ENCODE measurements around the gene BIK. TPM values are rescaled to one million over a fixed set of nuclear protein-coding genes. Genes with fewer than 3 reads are reported as not detected.

Gene BIK
- total and polyA plus RNA-seq, 2 donors (not counting 1 experiment from before 2014, with no cell fraction given) = not detected

DNA sequence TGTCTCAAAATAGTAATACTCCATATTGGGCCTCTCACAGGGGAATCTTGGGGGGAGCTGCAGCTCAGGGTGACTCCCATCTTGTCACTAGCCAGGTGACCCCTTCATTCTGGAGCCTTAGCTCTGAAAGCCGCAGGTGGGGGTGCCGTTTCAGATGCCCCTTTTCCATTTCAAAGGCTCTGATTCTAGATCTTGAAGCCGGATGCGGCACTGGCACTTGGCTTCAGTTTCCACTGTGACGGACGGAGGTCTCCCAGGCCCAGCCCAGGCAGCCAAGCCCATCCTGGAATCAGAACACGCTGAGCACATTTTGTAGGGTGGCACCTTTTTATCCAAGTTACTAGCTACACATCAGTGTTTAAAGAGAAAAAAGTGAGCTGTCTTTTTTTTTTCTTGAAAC is 6.4 kb downstream of the BIK start:
- H3K36me3 ChIP-seq (ENCODE audit: control insufficient read depth, insufficient read depth, low read length) = no peaks in the 10 kb centered on the region
- H3K9ac ChIP-seq (ENCODE audit: insufficient read depth, low read length) = no peak overlapping the region
- no peak for DNase-seq (ENCODE audit: low read depth in 2 of 2)
- no peaks in the 10 kb centered on the region for H4K20me1 ChIP-seq (ENCODE audit: control insufficient read depth, extremely low read depth, insufficient read depth, low read length)
- no peaks in the 10 kb centered on the region for H3K79me2 ChIP-seq (ENCODE audit: control insufficient read depth, insufficient read depth, low read length)
- no peak overlapping the region for H2AFZ ChIP-seq (ENCODE audit: low read length)
- H3K4me1 ChIP-seq (ENCODE audit: control insufficient read depth, extremely low read depth, insufficient read depth, low read length) = no peaks in the 10 kb centered on the region
- no peak for TF ChIP-seq EZH2 (IDR thresholded peaks at IDR 0.05; ENCODE audit: low read length, missing control alignments)
- TF ChIP-seq, protein P1, sequence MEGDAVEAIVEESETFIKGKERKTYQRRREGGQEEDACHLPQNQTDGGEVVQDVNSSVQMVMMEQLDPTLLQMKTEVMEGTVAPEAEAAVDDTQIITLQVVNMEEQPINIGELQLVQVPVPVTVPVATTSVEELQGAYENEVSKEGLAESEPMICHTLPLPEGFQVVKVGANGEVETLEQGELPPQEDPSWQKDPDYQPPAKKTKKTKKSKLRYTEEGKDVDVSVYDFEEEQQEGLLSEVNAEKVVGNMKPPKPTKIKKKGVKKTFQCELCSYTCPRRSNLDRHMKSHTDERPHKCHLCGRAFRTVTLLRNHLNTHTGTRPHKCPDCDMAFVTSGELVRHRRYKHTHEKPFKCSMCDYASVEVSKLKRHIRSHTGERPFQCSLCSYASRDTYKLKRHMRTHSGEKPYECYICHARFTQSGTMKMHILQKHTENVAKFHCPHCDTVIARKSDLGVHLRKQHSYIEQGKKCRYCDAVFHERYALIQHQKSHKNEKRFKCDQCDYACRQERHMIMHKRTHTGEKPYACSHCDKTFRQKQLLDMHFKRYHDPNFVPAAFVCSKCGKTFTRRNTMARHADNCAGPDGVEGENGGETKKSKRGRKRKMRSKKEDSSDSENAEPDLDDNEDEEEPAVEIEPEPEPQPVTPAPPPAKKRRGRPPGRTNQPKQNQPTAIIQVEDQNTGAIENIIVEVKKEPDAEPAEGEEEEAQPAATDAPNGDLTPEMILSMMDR (conservative IDR thresholded peaks at IDR 0.05 in 1 of 2, IDR thresholded peaks at IDR 0.05 in 1 of 2; ENCODE audit: low read depth in 1 of 2, low read length in 2 of 2) = no peak
- H3K27me3 ChIP-seq (ENCODE audit: control insufficient read depth, insufficient read depth, low read length) = peaks cover 9% of the 10 kb centered on the region
- no peak overlapping the region for H3K27ac ChIP-seq (ENCODE audit: insufficient read depth, low read length)
- no peak overlapping the region for H3K4me2 ChIP-seq (ENCODE audit: extremely low read depth, insufficient read depth, low read length)
- no peak overlapping the region for H3K4me3 ChIP-seq (replicated peaks in 1 of 4; ENCODE audit: control extremely low read depth in 1 of 4, insufficient read depth in 1 of 4, low read depth in 3 of 4, low read length in 4 of 4)
- no peaks in the 10 kb centered on the region for H3K9me3 ChIP-seq (ENCODE audit: control insufficient read depth, insufficient read depth, low read depth, low read length)

DNA sequence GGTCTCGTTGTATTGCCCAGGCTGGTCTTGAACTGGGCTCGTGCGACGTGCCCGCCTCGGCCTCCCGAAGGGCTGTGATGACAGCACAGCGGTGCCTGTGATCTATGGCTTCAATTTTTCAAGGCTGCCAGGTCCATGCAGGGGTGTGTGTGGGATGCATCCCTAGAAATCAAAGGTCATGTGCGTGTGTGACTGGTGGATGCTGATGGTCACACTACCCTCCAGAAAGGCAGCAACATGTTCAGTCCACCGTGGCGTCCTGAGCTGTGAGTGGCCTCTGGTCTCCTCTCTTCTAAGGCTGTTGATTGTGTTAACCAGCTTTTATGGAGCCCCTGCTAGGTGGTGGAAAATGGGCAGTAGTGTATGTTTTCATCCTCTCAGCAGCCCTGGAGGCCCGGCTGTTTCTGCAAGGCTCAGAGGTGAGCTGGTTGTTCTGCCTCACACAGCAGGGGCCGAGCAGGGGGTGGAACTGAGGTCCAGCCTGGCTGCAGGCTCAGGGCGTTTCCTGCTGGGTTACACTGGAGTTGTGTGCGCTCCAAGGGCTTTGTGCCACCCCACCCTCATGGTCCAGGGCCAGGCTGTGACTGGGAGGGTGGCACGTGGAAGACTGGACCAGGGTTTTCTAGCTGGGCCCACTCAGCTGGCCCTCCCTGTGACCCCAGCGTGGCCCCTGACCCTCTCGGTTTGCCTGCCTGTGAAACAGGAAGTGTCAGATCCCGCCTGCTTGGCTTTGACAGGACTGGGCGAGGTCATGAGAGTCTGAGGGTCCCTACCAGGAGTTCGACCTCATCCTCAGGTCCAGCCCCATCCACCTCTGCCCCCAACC is 7.7 kb downstream of the BIK start:
- H3K79me2 ChIP-seq (ENCODE audit: control insufficient read depth, insufficient read depth, low read length) = no peaks in the 10 kb centered on the region
- no peak overlapping the region for H2AFZ ChIP-seq (ENCODE audit: low read length)
- DNase-seq (ENCODE audit: low read depth in 2 of 2) = no peak
- no peak overlapping the region for H3K4me2 ChIP-seq (ENCODE audit: extremely low read depth, insufficient read depth, low read length)
- no peak overlapping the region for H3K9ac ChIP-seq (ENCODE audit: insufficient read depth, low read length)
- H3K4me3 ChIP-seq (replicated peaks in 1 of 4; ENCODE audit: control extremely low read depth in 1 of 4, insufficient read depth in 1 of 4, low read depth in 3 of 4, low read length in 4 of 4) = no peak overlapping the region
- no peaks in the 10 kb centered on the region for H3K4me1 ChIP-seq (ENCODE audit: control insufficient read depth, extremely low read depth, insufficient read depth, low read length)
- no peaks in the 10 kb centered on the region for H4K20me1 ChIP-seq (ENCODE audit: control insufficient read depth, extremely low read depth, insufficient read depth, low read length)
- TF ChIP-seq, protein P1 (conservative IDR thresholded peaks at IDR 0.05 in 1 of 2, IDR thresholded peaks at IDR 0.05 in 1 of 2; ENCODE audit: low read depth in 1 of 2, low read length in 2 of 2) = no peak
- no peak for TF ChIP-seq EZH2 (IDR thresholded peaks at IDR 0.05; ENCODE audit: low read length, missing control alignments)
- H3K27me3 ChIP-seq (ENCODE audit: control insufficient read depth, insufficient read depth, low read length) = peaks cover 6% of the 10 kb centered on the region
- no peaks in the 10 kb centered on the region for H3K36me3 ChIP-seq (ENCODE audit: control insufficient read depth, insufficient read depth, low read length)
- no peak overlapping the region for H3K27ac ChIP-seq (ENCODE audit: insufficient read depth, low read length)
- no peaks in the 10 kb centered on the region for H3K9me3 ChIP-seq (ENCODE audit: control insufficient read depth, insufficient read depth, low read depth, low read length)

GRCh38 chr22:43118953-43119458 is 8.5 kb downstream of the BIK start:
- Histone ChIP-seq H3K36me3 (ENCODE audit: control insufficient read depth, insufficient read depth, low read length) (no peaks in the 10 kb centered on the region), H3K9ac (ENCODE audit: insufficient read depth, low read length) (no peak overlapping the region), H3K4me2 (ENCODE audit: extremely low read depth, insufficient read depth, low read length) (no peak overlapping the region), H3K4me1 (ENCODE audit: control insufficient read depth, extremely low read depth, insufficient read depth, low read length) (no peaks in the 10 kb centered on the region), H3K4me3 (replicated peaks in 1 of 4; ENCODE audit: control extremely low read depth in 1 of 4, insufficient read depth in 1 of 4, low read depth in 3 of 4, low read length in 4 of 4) (no peak overlapping the region), H2AFZ (ENCODE audit: low read length) (no peak overlapping the region), H4K20me1 (ENCODE audit: control insufficient read depth, extremely low read depth, insufficient read depth, low read length) (no peaks in the 10 kb centered on the region), H3K79me2 (ENCODE audit: control insufficient read depth, insufficient read depth, low read length) (no peaks in the 10 kb centered on the region), H3K27me3 (ENCODE audit: control insufficient read depth, insufficient read depth, low read length) (peaks cover 3% of the 10 kb centered on the region), H3K27ac (ENCODE audit: insufficient read depth, low read length) (no peak overlapping the region), H3K9me3 (ENCODE audit: control insufficient read depth, insufficient read depth, low read depth, low read length) (no peaks in the 10 kb centered on the region)
- TF ChIP-seq EZH2 (IDR thresholded peaks at IDR 0.05; ENCODE audit: low read length, missing control alignments) = no peak
- TF ChIP-seq, protein P1 (conservative IDR thresholded peaks at IDR 0.05 in 1 of 2, IDR thresholded peaks at IDR 0.05 in 1 of 2; ENCODE audit: low read depth in 1 of 2, low read length in 2 of 2) = no peak
- DNase-seq (ENCODE audit: low read depth in 2 of 2) = no peak

Data from fibroblast of lung (primary cell).